ENCODE measurements around the gene ZNF511. TPM values are rescaled to one million over a fixed set of nuclear protein-coding genes. Genes with fewer than 3 reads are reported as not detected.
A peak's percentile ranks its signal among the peaks of the same experiment; 100 is the strongest.

Gene ZNF511
- total and polyA plus RNA-seq, 9 of the 15 experiments (the other 6 are each of a cell fraction or from before 2014, with no cell fraction given): 0.61 to 69.3 (median 40.1) TPM

DNA sequence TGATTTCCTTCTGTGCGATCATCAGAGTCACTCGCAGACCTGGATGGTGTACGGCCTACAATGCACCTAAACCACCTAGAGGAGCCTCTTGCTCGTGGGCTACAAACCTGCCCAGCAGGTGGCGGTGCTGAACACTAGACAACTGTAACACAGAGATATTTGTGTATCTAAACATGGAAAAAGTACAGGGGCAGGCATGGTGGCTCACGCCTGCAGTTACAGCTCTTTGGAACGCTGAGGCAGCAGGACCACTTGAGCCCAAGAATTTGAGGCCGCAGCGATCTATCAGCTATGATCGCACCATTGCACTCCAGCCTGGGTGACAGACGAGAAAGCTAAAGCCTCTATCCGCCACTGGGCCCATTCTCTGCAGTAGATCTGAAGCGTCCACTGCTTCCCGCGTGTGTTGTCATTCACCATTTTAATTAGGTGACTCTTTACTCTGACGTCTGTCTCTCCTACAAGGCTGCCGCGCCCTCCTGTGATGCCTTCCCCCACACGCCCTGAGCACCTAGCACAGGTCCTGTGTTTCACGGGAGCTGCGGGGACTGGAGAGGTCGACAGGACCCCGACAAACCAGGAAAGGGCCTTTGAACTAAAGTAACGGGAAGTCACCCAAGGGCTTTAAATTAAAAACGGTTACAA lies 816 bp upstream of the ZNF511 start (continued):
- TF ChIP-seq REST (IDR thresholded peaks at IDR 0.05; ENCODE audit: borderline replicate concordance) (peak; percentile 19; the same call in 1 of the 2 replicates), REST (CRISPR knock-in tag; IDR thresholded peaks at IDR 0.05; ENCODE audit: low read depth) (no peak), FOXK2 (conservative IDR thresholded peaks at IDR 0.05 in 1 of 2, IDR thresholded peaks at IDR 0.05 in 1 of 2; ENCODE audit: low read depth in 2 of 2) (peak; percentile 46 to 63; a peak in 2 of 4 replicates), EP300 (IDR thresholded peaks at IDR 0.05; ENCODE audit: low read length) (peak; percentile 11; the same call in 1 of the 2 replicates), RFX1 (IDR thresholded peaks at IDR 0.05) (peak; percentile 48)
- TF ChIP-seq, protein P1, sequence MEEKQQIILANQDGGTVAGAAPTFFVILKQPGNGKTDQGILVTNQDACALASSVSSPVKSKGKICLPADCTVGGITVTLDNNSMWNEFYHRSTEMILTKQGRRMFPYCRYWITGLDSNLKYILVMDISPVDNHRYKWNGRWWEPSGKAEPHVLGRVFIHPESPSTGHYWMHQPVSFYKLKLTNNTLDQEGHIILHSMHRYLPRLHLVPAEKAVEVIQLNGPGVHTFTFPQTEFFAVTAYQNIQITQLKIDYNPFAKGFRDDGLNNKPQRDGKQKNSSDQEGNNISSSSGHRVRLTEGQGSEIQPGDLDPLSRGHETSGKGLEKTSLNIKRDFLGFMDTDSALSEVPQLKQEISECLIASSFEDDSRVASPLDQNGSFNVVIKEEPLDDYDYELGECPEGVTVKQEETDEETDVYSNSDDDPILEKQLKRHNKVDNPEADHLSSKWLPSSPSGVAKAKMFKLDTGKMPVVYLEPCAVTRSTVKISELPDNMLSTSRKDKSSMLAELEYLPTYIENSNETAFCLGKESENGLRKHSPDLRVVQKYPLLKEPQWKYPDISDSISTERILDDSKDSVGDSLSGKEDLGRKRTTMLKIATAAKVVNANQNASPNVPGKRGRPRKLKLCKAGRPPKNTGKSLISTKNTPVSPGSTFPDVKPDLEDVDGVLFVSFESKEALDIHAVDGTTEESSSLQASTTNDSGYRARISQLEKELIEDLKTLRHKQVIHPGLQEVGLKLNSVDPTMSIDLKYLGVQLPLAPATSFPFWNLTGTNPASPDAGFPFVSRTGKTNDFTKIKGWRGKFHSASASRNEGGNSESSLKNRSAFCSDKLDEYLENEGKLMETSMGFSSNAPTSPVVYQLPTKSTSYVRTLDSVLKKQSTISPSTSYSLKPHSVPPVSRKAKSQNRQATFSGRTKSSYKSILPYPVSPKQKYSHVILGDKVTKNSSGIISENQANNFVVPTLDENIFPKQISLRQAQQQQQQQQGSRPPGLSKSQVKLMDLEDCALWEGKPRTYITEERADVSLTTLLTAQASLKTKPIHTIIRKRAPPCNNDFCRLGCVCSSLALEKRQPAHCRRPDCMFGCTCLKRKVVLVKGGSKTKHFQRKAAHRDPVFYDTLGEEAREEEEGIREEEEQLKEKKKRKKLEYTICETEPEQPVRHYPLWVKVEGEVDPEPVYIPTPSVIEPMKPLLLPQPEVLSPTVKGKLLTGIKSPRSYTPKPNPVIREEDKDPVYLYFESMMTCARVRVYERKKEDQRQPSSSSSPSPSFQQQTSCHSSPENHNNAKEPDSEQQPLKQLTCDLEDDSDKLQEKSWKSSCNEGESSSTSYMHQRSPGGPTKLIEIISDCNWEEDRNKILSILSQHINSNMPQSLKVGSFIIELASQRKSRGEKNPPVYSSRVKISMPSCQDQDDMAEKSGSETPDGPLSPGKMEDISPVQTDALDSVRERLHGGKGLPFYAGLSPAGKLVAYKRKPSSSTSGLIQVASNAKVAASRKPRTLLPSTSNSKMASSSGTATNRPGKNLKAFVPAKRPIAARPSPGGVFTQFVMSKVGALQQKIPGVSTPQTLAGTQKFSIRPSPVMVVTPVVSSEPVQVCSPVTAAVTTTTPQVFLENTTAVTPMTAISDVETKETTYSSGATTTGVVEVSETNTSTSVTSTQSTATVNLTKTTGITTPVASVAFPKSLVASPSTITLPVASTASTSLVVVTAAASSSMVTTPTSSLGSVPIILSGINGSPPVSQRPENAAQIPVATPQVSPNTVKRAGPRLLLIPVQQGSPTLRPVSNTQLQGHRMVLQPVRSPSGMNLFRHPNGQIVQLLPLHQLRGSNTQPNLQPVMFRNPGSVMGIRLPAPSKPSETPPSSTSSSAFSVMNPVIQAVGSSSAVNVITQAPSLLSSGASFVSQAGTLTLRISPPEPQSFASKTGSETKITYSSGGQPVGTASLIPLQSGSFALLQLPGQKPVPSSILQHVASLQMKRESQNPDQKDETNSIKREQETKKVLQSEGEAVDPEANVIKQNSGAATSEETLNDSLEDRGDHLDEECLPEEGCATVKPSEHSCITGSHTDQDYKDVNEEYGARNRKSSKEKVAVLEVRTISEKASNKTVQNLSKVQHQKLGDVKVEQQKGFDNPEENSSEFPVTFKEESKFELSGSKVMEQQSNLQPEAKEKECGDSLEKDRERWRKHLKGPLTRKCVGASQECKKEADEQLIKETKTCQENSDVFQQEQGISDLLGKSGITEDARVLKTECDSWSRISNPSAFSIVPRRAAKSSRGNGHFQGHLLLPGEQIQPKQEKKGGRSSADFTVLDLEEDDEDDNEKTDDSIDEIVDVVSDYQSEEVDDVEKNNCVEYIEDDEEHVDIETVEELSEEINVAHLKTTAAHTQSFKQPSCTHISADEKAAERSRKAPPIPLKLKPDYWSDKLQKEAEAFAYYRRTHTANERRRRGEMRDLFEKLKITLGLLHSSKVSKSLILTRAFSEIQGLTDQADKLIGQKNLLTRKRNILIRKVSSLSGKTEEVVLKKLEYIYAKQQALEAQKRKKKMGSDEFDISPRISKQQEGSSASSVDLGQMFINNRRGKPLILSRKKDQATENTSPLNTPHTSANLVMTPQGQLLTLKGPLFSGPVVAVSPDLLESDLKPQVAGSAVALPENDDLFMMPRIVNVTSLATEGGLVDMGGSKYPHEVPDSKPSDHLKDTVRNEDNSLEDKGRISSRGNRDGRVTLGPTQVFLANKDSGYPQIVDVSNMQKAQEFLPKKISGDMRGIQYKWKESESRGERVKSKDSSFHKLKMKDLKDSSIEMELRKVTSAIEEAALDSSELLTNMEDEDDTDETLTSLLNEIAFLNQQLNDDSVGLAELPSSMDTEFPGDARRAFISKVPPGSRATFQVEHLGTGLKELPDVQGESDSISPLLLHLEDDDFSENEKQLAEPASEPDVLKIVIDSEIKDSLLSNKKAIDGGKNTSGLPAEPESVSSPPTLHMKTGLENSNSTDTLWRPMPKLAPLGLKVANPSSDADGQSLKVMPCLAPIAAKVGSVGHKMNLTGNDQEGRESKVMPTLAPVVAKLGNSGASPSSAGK (IDR thresholded peaks at IDR 0.05): no peak

Measured in K562 (cell line).